GM19467 (cell line): ENCODE measurements around the gene NDUFV1.
"Not testable (repeated sequence)": the region's sequence is repeated elsewhere in the genome, so short reads cannot be mapped to it uniquely, and the experiment has no call there.

Experiments
- ATAC-seq: cut with Tn5 transposase; IDR thresholded peaks from one replicate; pipeline ENCODE4 v1.9.1; 2021; ENCODE audit warnings: mild to moderate bottlenecking, moderate library complexity; ENCODE audit not compliant: unreplicated experiment

Gene NDUFV1

DNA sequence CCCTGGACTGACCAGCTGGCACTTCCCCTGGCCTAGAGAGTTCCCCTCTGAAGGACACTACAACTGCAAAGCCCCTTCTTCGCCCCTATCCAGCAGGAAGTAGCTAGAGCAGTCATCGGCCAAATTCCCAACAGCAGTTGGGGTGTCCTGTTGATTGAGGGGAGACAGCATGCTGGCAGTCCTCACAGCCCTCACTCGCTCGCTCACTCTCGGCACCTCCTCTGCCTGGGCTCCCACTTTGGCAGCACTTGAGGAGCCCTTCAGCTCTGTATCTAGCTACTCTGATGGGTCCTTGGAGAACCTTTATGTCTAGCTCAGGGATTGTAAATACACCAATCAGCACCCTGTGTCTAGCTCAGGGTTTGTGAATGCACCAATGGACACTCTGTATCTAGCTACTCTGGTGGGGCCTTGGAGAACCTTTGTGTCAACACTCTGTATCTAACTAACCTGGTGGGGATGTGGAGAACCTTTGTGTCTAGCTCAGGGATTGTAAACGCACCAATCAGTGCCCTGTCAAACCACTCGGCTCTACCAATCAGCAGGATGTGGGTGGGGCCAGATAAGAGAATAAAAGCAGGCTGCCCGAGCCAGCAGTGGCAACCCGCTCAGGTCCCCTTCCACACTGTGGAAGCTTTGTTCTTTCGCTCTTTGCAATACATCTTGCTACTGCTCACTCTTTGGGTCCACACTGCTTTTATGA, 19.5 kb downstream of the NDUFV1 start:
- ATAC-seq, result not testable (repeated sequence)

DNA sequence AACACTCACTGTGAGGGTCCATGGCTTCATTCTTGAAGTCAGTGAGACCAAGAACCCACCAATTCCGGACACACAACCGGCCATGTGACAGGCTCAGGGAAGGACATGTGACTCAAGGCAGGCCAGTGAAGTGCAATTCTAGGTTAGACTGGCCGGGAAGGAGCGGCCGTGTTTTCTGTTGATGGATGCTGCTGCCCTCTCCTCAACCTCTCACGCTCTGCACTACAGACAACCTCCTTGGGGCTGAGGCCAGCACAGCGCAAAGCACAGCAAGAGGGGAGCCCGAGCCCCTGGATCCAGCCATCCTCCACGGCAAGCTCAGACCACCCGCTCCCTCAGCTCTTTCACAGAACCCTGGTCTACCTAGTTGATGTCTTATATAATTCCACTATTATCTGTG, 20.2 kb downstream of the NDUFV1 start:
- ATAC-seq, result no peak

DNA sequence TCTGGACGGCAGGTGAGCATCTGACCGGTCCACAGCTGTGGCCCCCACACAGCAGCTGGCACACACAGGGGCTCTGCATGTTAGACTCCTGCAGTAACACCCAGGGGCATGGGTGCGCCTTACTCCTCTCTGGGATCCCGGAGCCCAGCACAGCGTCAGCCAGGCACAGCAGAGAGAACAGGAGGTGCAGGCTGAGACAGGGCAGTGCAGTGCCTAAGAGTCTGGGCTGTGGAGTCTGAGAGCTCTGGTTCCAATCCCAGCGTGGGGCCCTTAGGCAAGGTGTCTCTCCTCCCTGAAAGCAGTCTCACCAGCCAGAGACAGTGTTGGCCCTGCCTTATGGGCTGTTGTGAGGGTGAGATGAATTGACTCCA, 20.7 kb downstream of the NDUFV1 start:
- ATAC-seq, result no peak

DNA sequence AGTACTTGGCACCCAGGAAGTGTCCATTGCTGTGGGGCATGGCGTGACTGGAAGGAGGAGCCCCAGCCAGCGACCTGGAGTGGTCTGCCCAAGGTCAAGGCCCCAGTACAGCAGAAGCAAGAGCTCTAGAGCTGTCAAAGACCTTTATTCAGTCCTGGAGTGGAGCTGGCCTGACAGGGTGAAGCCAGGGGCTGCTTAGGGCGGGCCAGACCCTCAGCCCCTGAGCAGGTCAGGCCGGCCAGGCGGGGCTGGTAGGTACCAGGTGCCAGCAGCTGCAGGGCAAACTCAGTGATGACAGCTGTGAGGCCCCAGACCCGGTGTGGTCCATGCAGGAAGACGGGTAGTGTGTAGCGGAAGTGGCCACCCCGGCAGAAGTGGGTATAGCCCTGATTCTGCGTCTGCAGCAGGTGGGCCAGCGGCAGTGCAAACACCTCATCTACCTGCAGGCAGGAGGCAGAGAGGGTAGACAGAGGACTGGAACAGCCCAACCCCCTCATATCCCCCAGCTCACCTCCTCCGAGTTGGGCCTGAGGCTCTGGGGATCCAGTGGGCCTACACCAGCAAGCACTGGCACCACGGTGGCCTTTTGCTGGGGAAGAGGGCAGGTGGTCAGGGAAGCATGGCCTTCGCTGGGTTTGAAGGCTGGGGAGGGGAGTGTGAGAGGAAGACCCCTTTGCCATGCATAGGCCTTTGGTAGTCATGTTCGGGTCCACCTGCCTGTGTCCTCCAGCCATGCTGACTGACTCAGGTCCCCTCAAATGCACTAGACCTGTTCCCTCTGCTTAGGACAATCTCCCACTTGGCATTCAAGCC, 21.3 kb downstream of the NDUFV1 start:
- no peak for ATAC-seq

DNA sequence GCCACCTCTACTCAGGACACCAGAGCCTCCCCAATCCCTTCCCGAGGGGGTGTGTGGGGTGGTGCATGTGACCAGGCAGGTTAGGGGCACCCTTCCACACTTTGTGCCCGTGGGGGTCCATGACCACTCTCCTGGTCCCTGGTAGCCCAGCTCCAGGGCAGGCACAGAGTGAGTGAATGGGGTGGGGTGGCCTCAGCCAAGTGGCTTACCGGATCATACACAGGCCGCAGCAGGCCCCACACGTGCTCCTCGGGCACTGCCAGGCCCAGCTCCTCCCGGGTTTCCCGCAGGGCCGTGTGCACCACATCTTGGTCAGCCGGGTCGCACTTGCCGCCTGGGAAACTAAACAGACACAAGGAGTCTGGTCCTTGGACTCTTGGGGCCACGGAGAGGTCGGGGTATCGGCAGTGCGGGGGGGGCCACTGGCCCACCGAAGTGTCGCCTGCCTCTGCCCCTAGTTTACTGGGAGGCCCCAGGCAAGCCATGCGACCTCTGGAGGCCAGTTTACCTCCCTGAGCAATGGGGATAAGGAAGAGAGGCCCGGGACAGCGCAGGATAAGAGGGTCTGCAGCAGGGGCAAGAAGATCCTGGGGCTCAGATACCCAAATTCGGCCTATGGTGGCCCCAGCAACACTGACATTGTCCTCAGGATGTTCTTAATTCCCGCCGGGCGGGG, 22.1 kb downstream of the NDUFV1 start:
- ATAC-seq, result no peak

DNA sequence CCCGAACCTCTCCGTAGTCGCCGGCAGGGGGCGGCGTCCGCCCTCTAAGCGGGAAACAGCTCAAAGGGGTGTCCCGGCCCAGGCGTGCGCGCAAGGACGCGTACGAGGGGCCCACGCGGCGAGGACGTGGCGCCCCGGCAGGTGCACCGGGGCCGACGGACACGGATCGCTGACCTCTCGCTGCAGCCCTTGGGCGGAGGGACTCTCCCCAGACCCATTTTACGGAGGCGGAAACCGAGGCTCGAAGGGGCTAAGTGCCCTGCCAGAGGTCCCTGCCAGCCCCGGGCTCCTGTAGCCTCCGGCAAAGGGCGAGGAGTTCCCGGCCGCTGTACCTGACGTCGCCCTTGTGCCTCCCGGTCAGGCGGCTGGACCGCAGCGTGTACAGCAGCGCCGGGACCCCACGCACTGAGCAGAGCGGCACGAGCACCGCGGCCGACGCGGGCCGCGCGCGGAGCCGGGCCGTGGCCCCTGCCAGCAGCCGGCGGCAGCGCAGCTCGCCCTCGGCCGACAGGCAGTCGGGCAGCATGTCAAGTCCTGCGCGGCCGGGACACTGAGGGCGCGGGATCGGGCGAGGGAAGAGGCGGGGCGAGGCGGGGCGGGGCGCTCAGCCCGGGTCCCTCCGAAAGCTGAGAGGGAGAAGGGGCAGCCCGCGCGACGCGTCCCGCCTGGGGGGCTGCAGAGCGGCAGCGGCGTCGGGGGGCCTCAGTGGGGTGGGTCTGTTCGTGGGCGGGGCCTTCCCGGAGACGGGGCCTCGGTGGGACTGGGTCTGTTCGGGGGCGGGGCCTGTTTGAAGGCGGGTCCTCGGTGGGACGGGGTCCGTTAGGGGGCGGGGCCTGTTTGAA, 22.9 kb downstream of the NDUFV1 start, which contains the start of gene NUDT8:
TSS of gene NUDT8 (minus strand) at position 552 of the 842 bp plus-strand sequence. CDS start at position 526, 26 bp downstream.
- peak; percentile 47 for ATAC-seq

DNA sequence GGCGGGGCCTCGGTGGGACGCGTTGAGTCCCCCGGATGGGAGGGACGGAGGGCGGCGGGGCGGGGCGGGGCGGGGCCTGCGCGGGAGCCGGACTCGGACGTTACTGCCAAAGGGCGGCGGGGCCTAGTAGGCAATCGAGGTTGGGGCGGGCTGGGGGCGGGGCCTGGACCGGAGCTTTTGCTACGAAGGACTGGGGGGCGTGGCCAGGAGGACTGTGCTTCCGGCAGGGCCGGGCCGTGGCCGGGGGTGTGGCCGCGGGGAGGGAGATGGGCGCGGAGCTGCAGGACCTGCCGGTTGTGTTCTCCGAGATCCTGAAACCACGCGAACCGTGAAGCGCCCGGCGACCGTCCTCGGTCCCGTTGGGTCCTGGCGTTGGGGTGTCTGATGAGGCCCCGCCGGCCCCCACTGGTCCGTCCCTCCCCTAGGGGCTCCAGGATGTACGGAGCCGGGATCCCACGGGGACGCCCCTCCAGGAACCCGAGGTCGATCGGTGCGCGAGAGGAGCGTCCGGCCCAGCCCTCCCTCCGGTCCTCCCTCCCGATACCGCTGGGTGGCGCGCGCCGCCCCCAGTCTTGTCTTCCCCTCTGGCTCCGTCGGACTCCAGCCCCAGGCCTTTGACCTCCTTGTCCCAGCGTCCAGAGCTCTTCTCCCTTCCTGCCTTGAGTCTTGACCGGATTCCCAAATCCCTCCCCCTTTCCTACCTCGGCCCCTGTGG, 23.6 kb downstream of the NDUFV1 start:
- peak; percentile 55 for ATAC-seq

DNA sequence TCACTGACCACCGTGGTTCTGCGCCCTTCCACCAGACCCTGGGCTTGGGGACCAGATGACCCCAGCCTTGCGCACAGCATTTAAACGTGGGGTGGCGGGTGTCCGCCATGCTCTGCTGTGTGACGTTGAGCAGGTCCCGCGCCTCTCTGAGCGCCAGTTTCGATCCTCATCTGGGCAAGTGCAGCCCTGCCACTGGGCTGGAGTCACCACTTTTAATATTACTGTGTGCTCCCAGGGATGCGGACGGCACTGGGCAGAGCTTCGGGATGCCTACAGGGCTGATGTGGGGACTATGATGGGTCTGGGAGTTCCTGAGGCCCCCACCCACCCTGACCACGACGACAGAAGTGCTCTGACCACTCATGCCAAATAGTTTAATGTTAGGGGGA, 24.2 kb downstream of the NDUFV1 start:
- no peak for ATAC-seq

DNA sequence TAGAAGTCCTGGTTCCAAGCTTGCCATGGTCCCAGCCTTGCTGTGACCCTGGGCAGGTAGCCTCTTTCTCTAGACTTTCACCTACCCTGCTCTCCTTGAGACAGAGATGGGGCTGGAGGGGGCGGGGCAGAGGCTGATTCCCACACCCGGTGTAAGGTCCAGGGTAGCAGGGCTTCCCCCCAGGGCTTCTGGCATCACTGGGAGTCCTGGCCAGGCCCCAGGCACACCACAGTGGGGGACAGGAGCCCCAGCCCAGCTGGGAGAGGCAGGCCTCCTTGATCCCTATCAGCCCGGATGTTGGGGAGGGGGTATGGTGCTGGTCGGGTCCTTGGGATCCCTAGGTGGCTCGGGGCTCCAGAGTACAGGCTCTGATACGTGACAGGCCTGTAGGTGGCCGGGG, 24.7 kb downstream of the NDUFV1 start:
- ATAC-seq, result no peak

DNA sequence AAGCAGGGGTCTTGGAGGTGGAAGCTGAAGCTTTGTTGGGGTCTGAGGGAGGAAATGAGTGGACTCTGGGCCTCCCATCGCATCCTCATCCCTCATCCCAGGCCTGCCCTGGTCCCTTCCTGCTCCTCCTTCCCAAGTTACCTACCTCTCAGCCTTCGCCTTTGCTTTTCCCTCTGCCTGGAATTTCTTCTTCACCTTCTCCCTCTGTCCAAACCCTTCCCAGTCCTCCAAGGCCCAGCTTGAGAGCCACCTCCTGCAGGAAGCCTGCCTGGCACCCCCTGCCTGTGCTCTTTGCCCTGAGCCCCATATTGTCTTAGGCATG, 25.1 kb downstream of the NDUFV1 start:
- ATAC-seq, result no peak

DNA sequence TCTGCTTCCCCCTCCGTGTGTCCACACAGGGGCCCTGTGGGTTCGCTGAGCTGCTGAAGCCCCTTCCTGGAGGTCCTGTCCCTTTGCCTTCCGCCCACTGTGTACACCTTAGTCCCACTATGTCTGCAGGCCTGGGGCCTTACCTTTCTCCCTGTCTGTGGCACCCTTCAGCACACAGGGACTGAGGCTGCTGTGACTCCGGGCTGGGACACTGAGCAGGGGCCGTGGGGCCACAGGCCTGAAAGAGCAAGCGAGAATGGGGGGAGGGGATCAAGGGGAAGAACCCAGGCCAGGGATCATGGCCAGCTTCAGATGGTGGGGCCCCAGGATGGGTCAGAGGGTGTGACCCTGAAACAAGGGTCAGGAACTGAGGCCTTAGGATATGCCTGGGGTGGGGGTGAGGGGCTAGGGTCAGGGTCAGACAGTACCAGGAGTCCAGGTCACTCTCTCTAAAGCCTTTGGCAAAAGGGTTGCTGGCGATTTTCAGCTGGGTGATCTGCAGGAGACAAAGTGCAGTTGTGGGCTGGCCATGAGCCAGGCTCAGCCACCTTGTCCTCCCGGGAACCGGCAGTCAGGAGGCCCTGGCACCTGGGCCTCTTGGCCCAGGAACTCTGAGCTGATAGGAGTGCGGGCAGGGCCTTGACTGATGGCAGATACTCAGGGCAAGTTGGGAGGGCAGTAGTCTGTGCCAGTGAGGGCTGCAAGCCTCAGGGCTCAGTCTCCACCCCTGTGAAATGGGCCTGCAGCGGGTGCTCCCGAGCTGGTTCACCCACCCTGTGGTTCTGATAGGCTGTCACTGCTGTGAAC, 25.6 kb downstream of the NDUFV1 start:
- ATAC-seq, result no peak

DNA sequence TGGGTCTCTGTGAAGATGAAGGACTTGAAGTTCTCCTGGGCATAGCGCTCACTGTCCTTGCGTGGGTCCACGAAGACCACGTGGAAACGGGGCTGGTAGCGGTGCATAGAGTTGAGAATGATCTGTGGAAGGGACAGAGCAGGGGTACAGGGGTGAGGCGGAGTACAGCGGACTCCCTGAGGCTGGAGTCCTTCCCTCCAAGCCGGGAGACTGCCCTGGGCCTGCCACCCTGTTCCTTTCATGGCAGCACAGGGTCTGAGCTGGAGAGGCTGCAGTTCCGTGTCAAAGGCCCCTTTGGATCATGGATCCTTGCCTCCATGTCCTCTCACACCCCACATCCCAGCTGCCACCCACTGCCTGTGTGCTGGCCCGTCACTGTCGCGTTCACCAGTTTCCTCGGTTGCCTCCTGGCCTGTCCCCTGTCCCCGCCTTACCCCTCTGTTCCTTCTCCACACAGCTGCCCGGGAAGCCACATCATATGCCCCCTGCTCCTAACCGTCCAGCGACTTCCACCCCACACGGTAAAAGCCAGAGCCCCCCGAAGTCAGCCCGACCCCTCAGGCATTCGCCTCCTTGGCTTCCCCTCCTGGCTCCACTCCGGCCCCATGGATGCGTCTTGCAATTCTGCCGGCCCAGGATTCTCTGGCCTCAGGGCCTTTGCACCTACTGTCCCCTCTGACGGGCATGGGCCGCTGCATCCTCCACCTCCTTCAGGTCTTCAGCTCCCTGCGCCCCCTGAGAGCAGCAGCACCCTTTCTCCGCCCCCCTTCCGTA, 26.4 kb downstream of the NDUFV1 start:
- no peak for ATAC-seq

DNA sequence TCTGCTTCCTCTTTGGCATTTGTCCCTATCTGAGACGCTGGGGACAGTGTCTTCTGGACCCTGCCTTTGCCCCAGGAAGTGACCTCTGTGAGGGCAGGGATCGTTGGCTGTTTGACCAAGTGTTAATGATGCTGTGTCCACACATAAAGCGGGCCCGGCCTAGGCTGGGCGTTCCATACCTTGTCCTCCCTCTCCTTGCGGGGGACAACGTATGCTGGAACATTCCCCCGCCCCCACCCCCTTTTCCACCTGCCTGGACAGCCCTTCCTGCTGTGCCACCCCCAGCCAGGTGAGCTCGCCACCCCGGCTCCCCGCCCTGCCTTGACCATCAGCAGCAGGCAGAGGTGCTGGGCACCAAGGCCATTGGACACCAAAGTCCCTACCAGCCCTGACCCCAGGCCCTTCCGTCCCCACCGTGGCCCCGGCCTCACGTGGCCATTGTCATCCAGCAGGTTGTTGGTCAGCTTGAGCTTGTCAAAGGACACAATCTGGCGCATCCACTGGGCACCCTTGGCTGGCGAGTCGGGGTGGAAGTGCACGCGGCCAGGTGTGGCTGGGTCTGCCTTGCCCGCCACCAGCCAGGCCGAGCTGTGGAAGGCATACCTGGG, 27.1 kb downstream of the NDUFV1 start:
- no peak for ATAC-seq

DNA sequence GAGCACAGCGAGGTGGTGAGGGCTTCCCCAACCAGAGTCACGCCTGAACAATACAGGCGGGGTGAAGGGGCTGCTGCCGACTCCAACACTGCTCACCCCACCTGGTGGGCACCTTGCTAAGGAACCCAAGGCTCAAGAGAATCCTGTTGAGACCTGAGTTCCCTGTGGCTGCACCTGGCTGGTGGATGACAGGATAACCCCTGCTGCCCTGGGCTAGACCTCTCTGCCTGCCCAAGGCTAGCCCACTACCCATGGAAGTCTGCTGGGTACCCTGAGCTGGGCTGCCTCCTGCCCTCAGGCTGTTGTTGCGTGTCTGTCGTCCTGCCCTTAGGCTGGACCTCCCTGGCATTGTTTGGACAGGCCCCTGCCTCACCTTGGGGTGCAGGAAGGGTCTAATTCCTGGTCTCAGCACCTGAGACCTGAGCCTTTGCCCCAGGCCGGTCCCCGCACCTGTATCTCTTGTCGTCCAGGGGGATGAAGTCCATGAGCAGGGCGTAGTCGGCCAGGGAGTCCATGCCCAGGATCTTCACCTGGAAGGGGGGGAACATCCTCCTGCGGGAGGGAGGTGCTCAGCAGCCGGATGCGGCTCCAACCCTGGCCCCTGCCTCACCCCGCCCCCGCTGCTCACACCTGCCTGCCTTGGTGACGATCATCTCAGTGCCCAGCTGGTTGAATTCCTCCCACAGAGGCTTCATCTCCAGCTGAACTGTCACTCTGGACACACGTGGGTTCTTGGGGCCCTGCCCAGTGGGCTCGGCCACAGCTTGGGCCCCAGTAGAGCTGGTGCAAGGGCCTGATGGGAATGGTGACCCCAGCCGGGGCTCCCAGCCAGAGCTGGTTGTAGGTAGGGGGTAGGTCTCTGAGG, 27.9 kb downstream of the NDUFV1 start:
- no peak for ATAC-seq

DNA sequence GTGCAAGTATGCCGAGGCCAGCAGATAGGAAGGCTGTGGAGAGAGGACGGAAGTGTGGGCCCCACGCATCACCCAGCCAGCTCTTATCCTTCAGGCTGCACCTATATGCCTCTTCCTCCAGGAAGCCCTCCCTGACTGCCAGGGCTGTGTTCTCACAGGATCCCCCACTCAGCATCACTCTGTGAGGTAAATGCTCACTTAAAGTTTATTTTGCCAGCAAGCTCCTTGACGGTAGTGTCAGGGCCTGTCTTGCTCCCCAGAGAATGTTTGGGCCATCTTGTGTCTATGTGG, 28.4 kb downstream of the NDUFV1 start:
- no peak for ATAC-seq

DNA sequence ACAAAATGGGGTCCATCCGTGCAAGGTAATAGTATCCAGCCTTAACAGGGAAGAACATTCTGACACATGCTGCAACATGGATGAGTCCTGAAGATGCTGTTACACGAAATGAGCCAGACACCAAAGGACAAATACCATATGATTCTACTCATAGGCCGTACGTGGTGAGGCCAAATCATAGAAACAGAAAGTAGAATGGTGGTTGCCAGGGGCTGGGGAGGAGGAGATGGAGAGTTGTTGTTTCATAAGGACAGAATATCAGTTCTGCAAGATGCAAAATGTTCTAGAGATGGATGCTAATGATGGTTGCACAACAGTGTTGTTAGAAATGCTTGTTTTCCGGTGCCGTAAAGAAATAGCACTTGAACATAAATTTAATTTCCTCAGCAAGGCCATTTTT, 30.2 kb downstream of the NDUFV1 start:
- no peak for ATAC-seq

DNA sequence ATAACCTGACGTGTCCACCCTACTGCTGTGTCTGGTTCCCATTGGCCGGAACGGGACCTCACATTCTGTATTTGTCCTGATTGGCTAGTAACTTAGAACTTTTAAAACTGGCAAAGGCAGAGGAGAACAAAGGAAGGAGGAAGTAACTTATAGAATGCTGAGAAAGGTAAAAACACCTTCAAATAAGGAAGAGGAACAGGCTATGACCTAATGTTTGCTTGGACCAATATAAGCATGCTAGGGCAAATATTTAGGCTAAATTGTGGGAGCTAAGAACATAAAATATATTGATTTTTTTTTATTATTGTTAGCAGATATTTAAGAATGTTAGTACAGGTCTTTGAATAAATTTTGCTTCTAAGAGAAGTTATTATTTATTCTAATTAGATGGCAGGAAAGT, 30.7 kb downstream of the NDUFV1 start:
- not testable (repeated sequence) for ATAC-seq
